ENCODE measurements around the gene IFIT1B.
"Not testable (repeated sequence)": the region's sequence is repeated elsewhere in the genome, so short reads cannot be mapped to it uniquely, and the experiment has no call there.

- not testable (repeated sequence) for TF ChIP-seq CTCF (IDR thresholded peaks at IDR 0.05); SP1 (CRISPR knock-in tag; conservative IDR thresholded peaks at IDR 0.05); ATF2 (CRISPR knock-in tag; IDR thresholded peaks at IDR 0.05; ENCODE audit: borderline replicate concordance, low read depth); FOXK1 (CRISPR knock-in tag; IDR thresholded peaks at IDR 0.05)
- TF ChIP-seq, protein P1, sequence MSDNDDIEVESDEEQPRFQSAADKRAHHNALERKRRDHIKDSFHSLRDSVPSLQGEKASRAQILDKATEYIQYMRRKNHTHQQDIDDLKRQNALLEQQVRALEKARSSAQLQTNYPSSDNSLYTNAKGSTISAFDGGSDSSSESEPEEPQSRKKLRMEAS (CRISPR knock-in tag; IDR thresholded peaks at IDR 0.05) = not testable (repeated sequence)
These were observed 32.7 kb downstream of the IFIT1B start for GRCh38 chr10:89410551-89410950.

All from WTC11 (cell line).